ENCODE results near the gene PHLPP1.

PHLPP1 gene

GRCh38 chr18:62950246-62950645 lies 234.9 kb downstream of the PHLPP1 start:
- H3K4me3 ChIP-seq (ENCODE audit: low read depth, low read length): no peak overlapping the region
- no peak for DNase-seq (ENCODE audit: low read depth)
- TF ChIP-seq CTCF (IDR thresholded peaks at IDR 0.05; ENCODE audit: insufficient read depth, low read depth, low read length, missing control alignments): no peak

GRCh38 chr18:62952807-62953206 lies 237.5 kb downstream of the PHLPP1 start:
- no peak for DNase-seq (ENCODE audit: low read depth)
- no peak for TF ChIP-seq CTCF (IDR thresholded peaks at IDR 0.05; ENCODE audit: insufficient read depth, low read depth, low read length, missing control alignments)
- no peak overlapping the region for H3K4me3 ChIP-seq (ENCODE audit: low read depth, low read length)

GRCh38 chr18:62953663-62954062 lies 238.3 kb downstream of the PHLPP1 start:
- TF ChIP-seq CTCF (IDR thresholded peaks at IDR 0.05; ENCODE audit: insufficient read depth, low read depth, low read length, missing control alignments): no peak
- no peak for DNase-seq (ENCODE audit: low read depth)
- H3K4me3 ChIP-seq (ENCODE audit: low read depth, low read length): no peak overlapping the region

GRCh38 chr18:62954366-62954765 lies 239.0 kb downstream of the PHLPP1 start:
- no peak overlapping the region for H3K4me3 ChIP-seq (ENCODE audit: low read depth, low read length)
- TF ChIP-seq CTCF (IDR thresholded peaks at IDR 0.05; ENCODE audit: insufficient read depth, low read depth, low read length, missing control alignments): no peak
- no peak for DNase-seq (ENCODE audit: low read depth)

- peak; percentile 48 for TF ChIP-seq CTCF (IDR thresholded peaks at IDR 0.05; ENCODE audit: insufficient read depth, low read depth, low read length, missing control alignments)
- DNase-seq (ENCODE audit: low read depth): peak; percentile 70
- H3K4me3 ChIP-seq (ENCODE audit: low read depth, low read length): no peak overlapping the region
These were observed 242.6 kb downstream of the PHLPP1 start for GRCh38 chr18:62957885-62958472.

- no peak for DNase-seq (ENCODE audit: low read depth)
- no peak for TF ChIP-seq CTCF (IDR thresholded peaks at IDR 0.05; ENCODE audit: insufficient read depth, low read depth, low read length, missing control alignments)
- H3K4me3 ChIP-seq (ENCODE audit: low read depth, low read length): no peak overlapping the region
These were observed 244.1 kb downstream of the PHLPP1 start for GRCh38 chr18:62959481-62959880.

GRCh38 chr18:62963507-62963906 lies 248.2 kb downstream of the PHLPP1 start:
- TF ChIP-seq CTCF (IDR thresholded peaks at IDR 0.05; ENCODE audit: insufficient read depth, low read depth, low read length, missing control alignments): no peak
- DNase-seq (ENCODE audit: low read depth): no peak
- no peak overlapping the region for H3K4me3 ChIP-seq (ENCODE audit: low read depth, low read length)

All from GM12865 (cell line).